Testis (tissue), 2 donors: ENCODE measurements around the gene COMP.

Experiments
- CTCF ChIP-seq, 3 experiments: fragments of 450-650 bp in 2 of 3; fragments of 200-600 bp in 1 of 3; sonication (generic) in 1 of 3; IDR thresholded peaks; one replicate each; pipeline ENCODE4 v1.5.1; 2016 to 2019; ENCODE audit warnings: antibody characterized with exemption in 3 of 3, mild to moderate bottlenecking in 2 of 3, moderate library complexity in 1 of 3
- POLR2A ChIP-seq: fragments of 450-650 bp; IDR thresholded peaks from one replicate; pipeline ENCODE4 v1.6.1; 2017; ENCODE audit warnings: antibody characterized with exemption, mild to moderate bottlenecking, moderate library complexity

GRCh38 chr19:18809149-18809868 is 18.2 kb upstream of the COMP start:
- TF ChIP-seq CTCF (IDR thresholded peaks at IDR 0.05) (no peak), POLR2A (no peak)
